ENCODE measurements around the gene GJA4.
A peak's percentile ranks its signal among the peaks of the same experiment; 100 is the strongest.

GJA4 gene

GRCh38 chr1:34792868-34793727, at the start of gene GJA4:
GJA4 (plus strand) TSS chr1:34792999; CDS start chr1:34794214, 1,215 bp downstream.
- Histone ChIP-seq H3K36me3 (ENCODE audit: control insufficient read depth in 1 of 2, insufficient read depth in 2 of 2, low read length in 2 of 2) (peaks cover 0 to 14% of the 10 kb centered on the region in 2 donors), H3K4me3 (ENCODE audit: low read depth in 1 of 2, low read length in 2 of 2) (peak within 1 kb of the TSS; percentile 26), H3K9me3 (ENCODE audit: control insufficient read depth in 1 of 2, low read length in 2 of 2) (no peaks in the 10 kb centered on the region), H3K27ac (ENCODE audit: low read length) (no peak within 1 kb of the TSS), H3K27me3 (ENCODE audit: low read depth, low read length) (peaks cover 9% of the 10 kb centered on the region), H3K4me1 (ENCODE audit: control insufficient read depth in 1 of 2, insufficient read depth in 2 of 2, low read length in 2 of 2) (peaks cover 0 to 4% of the 10 kb centered on the region in 2 donors)

DNA sequence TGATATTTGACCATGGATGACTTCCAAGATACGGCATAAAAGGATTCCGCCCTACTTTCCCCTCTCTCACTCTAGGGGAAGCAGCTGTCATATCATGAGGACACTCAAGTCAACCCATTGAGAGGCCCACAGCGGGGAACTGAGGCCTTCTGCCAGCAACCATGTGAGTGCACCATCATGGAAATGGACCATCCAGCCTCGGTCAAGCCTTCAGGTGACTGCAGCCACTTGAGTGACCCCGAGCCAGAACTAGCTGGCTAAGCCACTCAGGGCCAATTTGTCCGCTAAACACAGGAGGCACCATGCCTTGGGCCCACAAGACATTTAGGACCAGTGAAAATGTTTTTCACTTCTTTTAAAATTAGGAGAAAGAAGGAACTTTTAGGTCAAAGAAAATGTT, 49.0 kb upstream of the GJA4 start:
- Histone ChIP-seq H3K4me1 (ENCODE audit: control insufficient read depth in 1 of 2, insufficient read depth in 2 of 2, low read length in 2 of 2) (peaks cover 0 to 3% of the 10 kb centered on the region in 2 donors), H3K4me3 (ENCODE audit: low read depth in 1 of 2, low read length in 2 of 2) (no peak overlapping the region), H3K36me3 (ENCODE audit: control insufficient read depth in 1 of 2, insufficient read depth in 2 of 2, low read length in 2 of 2) (no peaks in the 10 kb centered on the region), H3K27ac (ENCODE audit: low read length) (no peak overlapping the region), H3K9me3 (ENCODE audit: control insufficient read depth in 1 of 2, low read length in 2 of 2) (no peaks in the 10 kb centered on the region), H3K27me3 (ENCODE audit: low read depth, low read length) (peaks cover 6% of the 10 kb centered on the region)

- H3K4me1 ChIP-seq (ENCODE audit: control insufficient read depth in 1 of 2, insufficient read depth in 2 of 2, low read length in 2 of 2) = peaks cover 0 to 3% of the 10 kb centered on the region in 2 donors
- no peak overlapping the region for H3K27ac ChIP-seq (ENCODE audit: low read length)
- H3K27me3 ChIP-seq (ENCODE audit: low read depth, low read length) = peaks cover 6% of the 10 kb centered on the region
- H3K9me3 ChIP-seq (ENCODE audit: control insufficient read depth in 1 of 2, low read length in 2 of 2) = no peaks in the 10 kb centered on the region
- no peaks in the 10 kb centered on the region for H3K36me3 ChIP-seq (ENCODE audit: control insufficient read depth in 1 of 2, insufficient read depth in 2 of 2, low read length in 2 of 2)
- no peak overlapping the region for H3K4me3 ChIP-seq (ENCODE audit: low read depth in 1 of 2, low read length in 2 of 2)
Observed at GRCh38 chr1:34744851-34745250, 47.9 kb upstream of the GJA4 start.

DNA sequence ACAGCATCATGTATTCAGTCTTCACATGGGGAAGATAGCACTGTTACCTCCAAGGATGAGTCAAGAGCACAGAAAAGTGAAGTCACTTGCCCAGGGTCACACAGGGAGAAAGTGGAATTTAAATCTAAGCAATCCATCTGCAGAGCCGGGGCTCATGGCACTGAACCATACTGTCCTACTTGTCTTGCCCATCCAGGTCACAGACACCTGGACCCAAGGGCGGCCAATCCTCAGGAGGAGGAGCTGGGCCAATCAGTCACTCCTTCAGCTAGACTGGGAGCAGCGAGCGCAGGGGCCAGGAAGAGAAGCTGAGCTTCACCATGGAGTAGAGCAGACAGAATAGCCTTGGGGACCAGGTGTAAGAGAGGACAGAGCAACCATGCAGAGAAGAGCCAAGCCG, 47.1 kb upstream of the GJA4 start:
- Histone ChIP-seq H3K27ac (ENCODE audit: low read length) (no peak overlapping the region), H3K9me3 (ENCODE audit: control insufficient read depth in 1 of 2, low read length in 2 of 2) (no peaks in the 10 kb centered on the region), H3K4me1 (ENCODE audit: control insufficient read depth in 1 of 2, insufficient read depth in 2 of 2, low read length in 2 of 2) (peaks cover 0 to 3% of the 10 kb centered on the region in 2 donors), H3K36me3 (ENCODE audit: control insufficient read depth in 1 of 2, insufficient read depth in 2 of 2, low read length in 2 of 2) (no peaks in the 10 kb centered on the region), H3K4me3 (ENCODE audit: low read depth in 1 of 2, low read length in 2 of 2) (no peak overlapping the region), H3K27me3 (ENCODE audit: low read depth, low read length) (peaks cover 6% of the 10 kb centered on the region)

- peaks cover 6% of the 10 kb centered on the region for H3K27me3 ChIP-seq (ENCODE audit: low read depth, low read length)
- no peaks in the 10 kb centered on the region for H3K36me3 ChIP-seq (ENCODE audit: control insufficient read depth in 1 of 2, insufficient read depth in 2 of 2, low read length in 2 of 2)
- no peaks in the 10 kb centered on the region for H3K9me3 ChIP-seq (ENCODE audit: control insufficient read depth in 1 of 2, low read length in 2 of 2)
- H3K4me1 ChIP-seq (ENCODE audit: control insufficient read depth in 1 of 2, insufficient read depth in 2 of 2, low read length in 2 of 2) = peaks cover 0 to 3% of the 10 kb centered on the region in 2 donors
- H3K4me3 ChIP-seq (ENCODE audit: low read depth in 1 of 2, low read length in 2 of 2) = no peak overlapping the region
- no peak overlapping the region for H3K27ac ChIP-seq (ENCODE audit: low read length)
Observed at GRCh38 chr1:34746101-34746500, 46.7 kb upstream of the GJA4 start.

DNA sequence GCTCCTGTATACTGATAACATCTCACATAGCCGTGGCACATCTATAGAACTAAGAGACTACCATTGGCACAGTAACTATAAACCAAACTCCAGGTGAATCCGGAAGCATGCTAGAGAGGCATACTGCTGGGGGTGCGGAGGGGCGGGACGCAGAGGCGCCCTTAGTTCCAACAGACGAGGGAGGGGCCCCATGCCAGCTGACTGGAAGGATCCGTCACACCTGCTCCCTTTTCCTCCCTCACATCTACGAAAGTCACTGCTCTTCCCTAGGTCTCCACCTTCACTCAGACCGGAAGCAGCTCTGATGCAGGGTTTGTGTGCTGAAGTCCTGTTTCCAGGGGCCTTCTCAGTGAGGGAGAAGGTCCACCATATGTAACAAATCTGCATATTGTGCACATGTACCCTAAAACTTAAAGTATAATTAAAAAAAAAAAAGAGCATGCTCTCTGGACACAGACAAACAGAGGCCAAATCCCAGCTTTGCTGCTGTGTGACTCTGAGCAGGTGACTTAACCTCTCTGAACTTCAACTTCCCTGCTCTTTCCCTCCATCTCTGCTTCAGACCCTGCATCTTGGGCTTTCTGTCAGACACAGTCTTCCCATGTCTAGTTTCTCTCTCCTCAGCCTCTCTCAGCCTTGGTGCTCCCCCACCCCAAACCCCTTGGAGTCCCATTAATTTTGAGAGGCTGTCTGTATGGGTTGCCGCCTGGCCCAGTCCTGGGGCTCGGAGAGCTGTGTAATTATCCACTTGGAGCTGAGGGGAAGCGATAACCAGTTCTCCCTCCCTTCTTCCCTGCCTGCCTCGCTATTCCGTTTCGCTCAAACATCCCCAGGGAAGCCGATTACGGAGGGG, 45.8 kb upstream of the GJA4 start:
- Histone ChIP-seq H3K9me3 (ENCODE audit: control insufficient read depth in 1 of 2, low read length in 2 of 2) (no peaks in the 10 kb centered on the region), H3K27ac (ENCODE audit: low read length) (no peak overlapping the region), H3K27me3 (ENCODE audit: low read depth, low read length) (peaks cover 6% of the 10 kb centered on the region), H3K4me3 (ENCODE audit: low read depth in 1 of 2, low read length in 2 of 2) (no peak overlapping the region), H3K4me1 (ENCODE audit: control insufficient read depth in 1 of 2, insufficient read depth in 2 of 2, low read length in 2 of 2) (peaks cover 0 to 3% of the 10 kb centered on the region in 2 donors), H3K36me3 (ENCODE audit: control insufficient read depth in 1 of 2, insufficient read depth in 2 of 2, low read length in 2 of 2) (no peaks in the 10 kb centered on the region)

DNA sequence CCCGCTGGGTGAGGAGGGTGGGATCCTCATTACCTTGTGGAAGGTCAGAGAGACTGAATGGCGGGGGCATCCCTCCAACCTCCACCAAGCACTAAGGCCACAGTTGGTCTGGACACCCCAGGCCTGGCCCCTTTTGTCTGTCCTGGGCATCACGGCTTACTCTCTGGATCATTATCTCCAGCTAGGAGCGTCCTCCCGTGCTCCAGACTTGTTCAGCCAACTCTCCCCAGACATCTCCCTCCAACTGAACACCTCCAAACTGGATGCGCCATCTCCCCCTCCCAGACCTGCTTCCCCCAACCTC, 45.2 kb upstream of the GJA4 start:
- Histone ChIP-seq H3K27ac (ENCODE audit: low read length) (no peak overlapping the region), H3K27me3 (ENCODE audit: low read depth, low read length) (peaks cover 6% of the 10 kb centered on the region), H3K4me1 (ENCODE audit: control insufficient read depth in 1 of 2, insufficient read depth in 2 of 2, low read length in 2 of 2) (no peaks in the 10 kb centered on the region), H3K4me3 (ENCODE audit: low read depth in 1 of 2, low read length in 2 of 2) (no peak overlapping the region), H3K36me3 (ENCODE audit: control insufficient read depth in 1 of 2, insufficient read depth in 2 of 2, low read length in 2 of 2) (no peaks in the 10 kb centered on the region), H3K9me3 (ENCODE audit: control insufficient read depth in 1 of 2, low read length in 2 of 2) (no peaks in the 10 kb centered on the region)

GRCh38 chr1:34749992-34750391, 42.8 kb upstream of the GJA4 start:
- Histone ChIP-seq H3K27ac (ENCODE audit: low read length) (no peak overlapping the region), H3K36me3 (ENCODE audit: control insufficient read depth in 1 of 2, insufficient read depth in 2 of 2, low read length in 2 of 2) (no peaks in the 10 kb centered on the region), H3K4me1 (ENCODE audit: control insufficient read depth in 1 of 2, insufficient read depth in 2 of 2, low read length in 2 of 2) (no peaks in the 10 kb centered on the region), H3K9me3 (ENCODE audit: control insufficient read depth in 1 of 2, low read length in 2 of 2) (no peaks in the 10 kb centered on the region), H3K4me3 (ENCODE audit: low read depth in 1 of 2, low read length in 2 of 2) (no peak overlapping the region), H3K27me3 (ENCODE audit: low read depth, low read length) (no peaks in the 10 kb centered on the region)

- H3K9me3 ChIP-seq (ENCODE audit: control insufficient read depth in 1 of 2, low read length in 2 of 2) = no peaks in the 10 kb centered on the region
- no peaks in the 10 kb centered on the region for H3K27me3 ChIP-seq (ENCODE audit: low read depth, low read length)
- no peak overlapping the region for H3K4me3 ChIP-seq (ENCODE audit: low read depth in 1 of 2, low read length in 2 of 2)
- H3K27ac ChIP-seq (ENCODE audit: low read length) = no peak overlapping the region
- no peaks in the 10 kb centered on the region for H3K4me1 ChIP-seq (ENCODE audit: control insufficient read depth in 1 of 2, insufficient read depth in 2 of 2, low read length in 2 of 2)
- H3K36me3 ChIP-seq (ENCODE audit: control insufficient read depth in 1 of 2, insufficient read depth in 2 of 2, low read length in 2 of 2) = no peaks in the 10 kb centered on the region
Observed at GRCh38 chr1:34750610-34751009, 42.2 kb upstream of the GJA4 start.

- Histone ChIP-seq H3K9me3 (ENCODE audit: control insufficient read depth in 1 of 2, low read length in 2 of 2) (no peaks in the 10 kb centered on the region), H3K27ac (ENCODE audit: low read length) (no peak overlapping the region), H3K4me1 (ENCODE audit: control insufficient read depth in 1 of 2, insufficient read depth in 2 of 2, low read length in 2 of 2) (no peaks in the 10 kb centered on the region), H3K4me3 (ENCODE audit: low read depth in 1 of 2, low read length in 2 of 2) (no peak overlapping the region), H3K27me3 (ENCODE audit: low read depth, low read length) (no peaks in the 10 kb centered on the region), H3K36me3 (ENCODE audit: control insufficient read depth in 1 of 2, insufficient read depth in 2 of 2, low read length in 2 of 2) (no peaks in the 10 kb centered on the region)
Observed at GRCh38 chr1:34753163-34753562, 39.6 kb upstream of the GJA4 start.

DNA sequence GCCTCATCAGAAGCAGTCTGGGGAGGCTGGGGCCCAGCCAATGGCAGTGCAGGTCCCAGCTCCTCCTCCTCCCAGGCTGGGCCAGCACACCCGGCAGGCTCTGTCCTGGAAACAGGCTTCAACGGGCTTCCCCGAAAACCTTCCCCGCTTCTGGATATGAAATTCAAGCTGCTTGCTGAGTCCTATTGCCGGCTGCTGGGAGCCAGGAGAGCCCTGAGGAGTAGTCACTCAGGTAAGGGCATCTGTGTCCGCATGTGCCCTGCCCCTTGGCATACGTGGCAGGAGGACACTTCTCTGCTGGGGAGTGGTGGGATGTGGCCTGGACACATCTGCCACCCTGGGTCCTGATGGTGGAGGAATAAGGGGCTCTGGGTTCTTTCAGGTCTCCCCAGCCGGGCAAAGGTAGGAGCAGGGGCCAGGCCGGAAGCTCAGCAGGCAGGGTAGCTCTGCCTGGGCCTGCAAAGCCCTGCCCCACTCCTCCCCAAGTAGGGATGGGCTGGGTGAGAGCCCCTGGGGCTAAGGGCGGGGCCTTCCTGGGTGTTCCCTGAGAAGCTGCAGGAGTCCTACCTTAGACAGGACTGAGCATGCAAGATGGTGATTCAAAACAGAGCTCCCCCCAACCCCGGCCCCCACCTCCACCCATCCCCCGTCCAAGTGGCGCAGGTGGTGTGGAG, 37.7 kb upstream of the GJA4 start, which contains the start of gene GJB5:
GJB5 (plus strand) TSS at position 84 of the 674 bp plus-strand sequence. CDS start 2,284 bp downstream, outside the sequence.
- no peak within 1 kb of the TSS for H3K4me3 ChIP-seq (ENCODE audit: low read depth in 1 of 2, low read length in 2 of 2)
- no peaks in the 10 kb centered on the region for H3K27me3 ChIP-seq (ENCODE audit: low read depth, low read length)
- no peaks in the 10 kb centered on the region for H3K9me3 ChIP-seq (ENCODE audit: control insufficient read depth in 1 of 2, low read length in 2 of 2)
- no peak within 1 kb of the TSS for H3K27ac ChIP-seq (ENCODE audit: low read length)
- no peaks in the 10 kb centered on the region for H3K4me1 ChIP-seq (ENCODE audit: control insufficient read depth in 1 of 2, insufficient read depth in 2 of 2, low read length in 2 of 2)
- no peaks in the 10 kb centered on the region for H3K36me3 ChIP-seq (ENCODE audit: control insufficient read depth in 1 of 2, insufficient read depth in 2 of 2, low read length in 2 of 2)
